Colon (tissue), 2 donors: ENCODE data around the gene USP5.

Experiments used
- FAIRE-seq: peaks from 2 replicates; lab custom pipeline; 2012; peaks lifted over from hg19 to GRCh38; lab: Jason Lieb, UNC
- donor health status: control.
- donor health status: control.

The USP5 gene, protein sequence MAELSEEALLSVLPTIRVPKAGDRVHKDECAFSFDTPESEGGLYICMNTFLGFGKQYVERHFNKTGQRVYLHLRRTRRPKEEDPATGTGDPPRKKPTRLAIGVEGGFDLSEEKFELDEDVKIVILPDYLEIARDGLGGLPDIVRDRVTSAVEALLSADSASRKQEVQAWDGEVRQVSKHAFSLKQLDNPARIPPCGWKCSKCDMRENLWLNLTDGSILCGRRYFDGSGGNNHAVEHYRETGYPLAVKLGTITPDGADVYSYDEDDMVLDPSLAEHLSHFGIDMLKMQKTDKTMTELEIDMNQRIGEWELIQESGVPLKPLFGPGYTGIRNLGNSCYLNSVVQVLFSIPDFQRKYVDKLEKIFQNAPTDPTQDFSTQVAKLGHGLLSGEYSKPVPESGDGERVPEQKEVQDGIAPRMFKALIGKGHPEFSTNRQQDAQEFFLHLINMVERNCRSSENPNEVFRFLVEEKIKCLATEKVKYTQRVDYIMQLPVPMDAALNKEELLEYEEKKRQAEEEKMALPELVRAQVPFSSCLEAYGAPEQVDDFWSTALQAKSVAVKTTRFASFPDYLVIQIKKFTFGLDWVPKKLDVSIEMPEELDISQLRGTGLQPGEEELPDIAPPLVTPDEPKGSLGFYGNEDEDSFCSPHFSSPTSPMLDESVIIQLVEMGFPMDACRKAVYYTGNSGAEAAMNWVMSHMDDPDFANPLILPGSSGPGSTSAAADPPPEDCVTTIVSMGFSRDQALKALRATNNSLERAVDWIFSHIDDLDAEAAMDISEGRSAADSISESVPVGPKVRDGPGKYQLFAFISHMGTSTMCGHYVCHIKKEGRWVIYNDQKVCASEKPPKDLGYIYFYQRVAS

DNA sequence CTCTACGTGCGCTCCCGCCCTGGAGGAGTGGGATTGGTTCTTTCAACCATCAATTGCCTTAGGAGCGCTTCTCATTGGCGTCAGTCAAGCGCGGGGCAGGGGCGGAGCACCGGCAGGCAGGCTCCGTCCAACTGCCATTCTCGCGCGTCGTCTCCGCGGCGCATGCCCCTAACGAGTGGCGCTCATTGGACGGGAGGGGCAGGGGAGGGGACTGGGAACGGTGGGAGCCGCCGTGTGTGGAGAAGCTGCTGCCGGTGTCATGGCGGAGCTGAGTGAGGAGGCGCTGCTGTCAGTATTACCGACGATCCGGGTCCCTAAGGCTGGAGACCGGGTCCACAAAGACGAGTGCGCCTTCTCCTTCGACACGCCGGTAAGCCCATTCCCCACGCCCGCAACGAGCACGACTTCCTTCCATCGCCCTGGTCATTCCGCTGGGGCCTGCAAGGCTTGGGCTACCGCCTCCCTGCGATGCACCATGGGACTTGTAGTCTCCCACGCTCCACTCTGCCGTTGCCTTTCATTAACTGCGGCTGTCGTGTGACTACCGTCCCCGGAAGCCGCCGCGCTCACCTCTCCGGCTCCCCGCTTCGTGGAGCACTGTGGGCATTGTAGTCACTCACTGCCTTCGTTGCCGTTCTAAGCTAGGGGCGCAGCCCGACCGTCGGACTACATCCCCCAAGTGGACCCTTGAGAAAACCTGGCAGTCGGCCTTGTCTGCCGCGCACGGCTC lies at the start of gene USP5:
TSS of gene USP5 (plus strand) at position 230 of the 730 bp plus-strand sequence. CDS start at position 260, 30 bp downstream.
- FAIRE-seq, result peak; percentile 83

DNA sequence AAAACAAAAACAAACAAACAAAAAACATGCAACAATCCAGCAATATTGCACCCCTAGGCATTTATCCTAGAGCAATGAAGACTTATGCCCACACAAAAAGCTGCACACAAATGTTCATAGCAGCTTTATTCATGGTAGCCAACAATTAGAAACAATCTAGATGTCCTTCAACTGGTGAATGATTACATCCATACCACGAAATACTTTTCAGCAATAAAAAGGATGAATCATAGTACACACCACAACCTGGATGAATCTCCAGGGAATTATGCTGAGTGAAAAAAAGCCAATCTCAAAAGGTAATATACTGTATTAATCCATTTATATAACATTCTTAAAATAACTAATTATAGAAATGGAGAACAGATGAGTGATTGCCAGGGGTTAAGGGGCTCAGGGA lies 44.8 kb upstream of the USP5 start:
- no peak for FAIRE-seq

DNA sequence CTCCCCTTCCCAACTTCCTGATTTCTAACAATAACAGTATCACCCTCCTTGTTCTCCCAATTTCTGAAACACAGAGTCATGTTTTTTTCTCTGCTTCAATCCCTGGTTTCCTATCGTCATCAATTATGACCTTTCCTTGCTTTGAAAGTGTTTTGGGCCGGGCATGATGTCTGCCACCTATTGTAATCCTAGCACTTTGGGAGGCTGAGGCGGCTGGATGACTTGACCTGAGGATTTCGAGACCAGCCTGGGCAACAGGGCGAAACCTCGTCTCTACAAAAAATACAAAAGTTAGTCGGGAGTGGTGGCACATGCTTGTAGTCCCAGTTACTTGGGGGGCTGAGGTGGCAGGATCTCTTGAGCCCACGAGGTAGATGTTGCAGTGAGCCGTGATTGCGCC lies 42.9 kb upstream of the USP5 start:
- FAIRE-seq, result no peak

DNA sequence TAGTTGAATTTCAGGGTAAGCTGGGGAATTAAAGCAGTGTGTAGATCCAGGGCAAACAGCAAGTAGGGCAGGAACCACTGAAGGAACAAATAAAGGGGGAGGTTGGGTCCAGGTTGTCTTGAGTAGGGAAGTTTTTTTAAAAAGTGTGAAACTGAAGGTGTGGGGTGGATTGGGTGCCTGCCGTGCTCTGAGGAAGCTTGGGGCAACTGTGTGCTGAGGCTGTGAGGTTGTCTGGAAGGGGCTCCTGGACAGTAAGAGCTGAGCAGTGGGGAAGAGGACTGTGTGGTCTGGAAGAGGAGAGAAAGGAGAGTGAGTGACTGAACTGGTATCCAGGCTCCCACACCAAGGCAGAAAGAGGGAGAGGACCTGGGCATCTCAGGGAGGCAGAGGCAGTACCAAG lies 41.2 kb upstream of the USP5 start:
- FAIRE-seq, result no peak

DNA sequence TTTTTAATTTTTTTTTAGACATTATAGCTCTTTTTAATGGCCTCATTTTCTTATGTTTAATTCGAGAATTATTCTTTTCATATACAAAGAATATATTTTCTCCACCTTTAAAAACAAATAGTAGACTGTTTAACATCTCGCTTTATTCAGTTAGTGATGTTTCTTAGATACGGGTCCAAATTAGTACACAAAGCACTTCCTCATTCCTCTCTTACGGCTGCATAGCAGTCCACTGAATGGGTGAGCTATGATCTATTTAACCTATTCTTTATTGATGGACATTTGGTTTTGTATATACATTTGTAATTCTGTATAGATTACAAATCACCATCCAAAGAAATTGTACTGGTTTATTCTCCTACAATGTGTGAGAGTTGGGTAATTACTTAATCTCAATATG lies 38.6 kb upstream of the USP5 start:
- FAIRE-seq, result no peak

DNA sequence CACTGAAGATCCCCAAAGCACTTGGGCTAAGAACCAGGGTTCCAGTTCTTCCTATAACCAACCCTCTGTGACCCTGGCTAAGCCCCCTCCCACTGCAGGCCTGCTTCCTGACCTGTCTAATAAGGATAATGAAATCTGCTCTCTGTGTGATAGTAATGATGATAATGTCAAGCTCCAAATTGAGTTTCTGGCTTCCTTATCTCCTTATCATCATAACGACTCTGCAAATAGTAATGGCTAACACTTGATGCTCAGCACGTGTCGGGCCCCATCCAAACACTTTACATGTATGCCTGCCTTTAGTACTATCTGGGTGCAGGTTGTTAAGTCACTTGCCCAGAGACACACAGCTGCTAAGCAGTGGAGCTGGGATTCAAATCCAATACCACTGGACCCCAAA lies 35.4 kb upstream of the USP5 start:
- no peak for FAIRE-seq

DNA sequence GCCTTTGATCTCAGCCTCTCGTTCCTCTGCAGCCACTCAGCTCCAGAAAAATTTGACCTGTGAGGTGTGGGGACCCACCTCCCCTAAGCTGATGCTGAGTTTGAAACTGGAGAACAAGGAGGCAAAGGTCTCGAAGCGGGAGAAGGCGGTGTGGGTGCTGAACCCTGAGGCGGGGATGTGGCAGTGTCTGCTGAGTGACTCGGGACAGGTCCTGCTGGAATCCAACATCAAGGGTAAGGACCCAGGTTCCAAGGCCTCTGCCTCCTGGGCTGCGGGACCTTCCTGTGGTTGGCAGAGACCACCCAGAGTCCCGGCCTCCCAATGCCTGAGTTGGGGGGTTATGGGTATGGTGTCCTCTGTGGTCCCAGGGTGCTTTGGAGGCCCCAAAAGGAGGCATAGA lies 34.9 kb upstream of the USP5 start:
- no peak for FAIRE-seq

DNA sequence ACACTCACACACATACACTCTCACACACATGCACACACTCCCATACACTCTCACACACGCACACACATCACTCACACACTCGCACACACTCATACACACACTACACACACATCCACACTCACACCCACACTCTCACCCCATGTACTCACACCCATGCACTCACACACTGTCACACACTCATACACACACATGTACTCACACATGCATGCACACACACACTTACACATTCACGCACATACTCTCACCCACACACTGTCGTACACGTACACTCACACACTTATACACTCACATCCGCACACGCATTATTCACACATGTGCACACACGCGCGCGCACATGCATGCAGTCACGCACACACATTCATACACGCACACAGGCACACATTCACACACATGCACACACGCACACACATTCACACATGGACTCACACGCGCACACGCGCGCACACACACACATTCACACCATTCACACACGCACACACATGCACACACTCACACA lies 34.2 kb upstream of the USP5 start:
- FAIRE-seq, result no peak

DNA sequence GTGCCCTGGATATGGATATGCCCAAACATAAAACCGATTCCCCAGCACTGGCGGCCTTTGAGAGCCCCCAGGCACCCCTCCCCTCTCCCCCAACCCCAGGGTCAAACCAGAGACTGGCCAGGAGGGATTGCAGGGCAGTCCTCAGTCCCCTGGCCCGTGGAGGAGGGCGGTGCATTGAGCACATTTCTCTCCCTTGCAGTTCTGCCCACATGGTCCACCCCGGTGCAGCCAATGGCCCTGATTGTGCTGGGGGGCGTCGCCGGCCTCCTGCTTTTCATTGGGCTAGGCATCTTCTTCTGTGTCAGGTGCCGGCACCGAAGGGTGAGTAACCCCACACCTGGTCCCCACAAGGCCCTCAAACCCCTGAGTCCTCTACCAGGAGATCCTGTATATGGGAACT lies 33.7 kb upstream of the USP5 start:
- no peak for FAIRE-seq

DNA sequence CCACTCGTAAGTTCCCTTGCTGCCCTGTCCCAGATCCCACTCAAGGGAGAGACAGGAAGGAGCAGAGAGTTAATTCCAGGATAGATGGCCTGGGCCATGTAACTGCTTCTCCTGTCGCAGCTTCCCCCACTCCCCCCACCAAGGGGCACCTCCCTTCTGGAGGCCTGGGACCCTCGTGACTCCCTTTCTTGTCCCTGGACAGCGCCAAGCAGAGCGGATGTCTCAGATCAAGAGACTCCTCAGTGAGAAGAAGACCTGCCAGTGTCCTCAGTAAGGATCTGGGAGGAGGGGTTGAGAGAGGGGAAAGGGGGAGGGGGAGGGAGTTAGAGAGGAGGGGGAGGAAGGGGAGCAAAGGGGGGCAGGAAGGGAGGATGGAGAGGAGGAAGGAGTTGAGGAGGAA lies 33.3 kb upstream of the USP5 start:
- no peak for FAIRE-seq

DNA sequence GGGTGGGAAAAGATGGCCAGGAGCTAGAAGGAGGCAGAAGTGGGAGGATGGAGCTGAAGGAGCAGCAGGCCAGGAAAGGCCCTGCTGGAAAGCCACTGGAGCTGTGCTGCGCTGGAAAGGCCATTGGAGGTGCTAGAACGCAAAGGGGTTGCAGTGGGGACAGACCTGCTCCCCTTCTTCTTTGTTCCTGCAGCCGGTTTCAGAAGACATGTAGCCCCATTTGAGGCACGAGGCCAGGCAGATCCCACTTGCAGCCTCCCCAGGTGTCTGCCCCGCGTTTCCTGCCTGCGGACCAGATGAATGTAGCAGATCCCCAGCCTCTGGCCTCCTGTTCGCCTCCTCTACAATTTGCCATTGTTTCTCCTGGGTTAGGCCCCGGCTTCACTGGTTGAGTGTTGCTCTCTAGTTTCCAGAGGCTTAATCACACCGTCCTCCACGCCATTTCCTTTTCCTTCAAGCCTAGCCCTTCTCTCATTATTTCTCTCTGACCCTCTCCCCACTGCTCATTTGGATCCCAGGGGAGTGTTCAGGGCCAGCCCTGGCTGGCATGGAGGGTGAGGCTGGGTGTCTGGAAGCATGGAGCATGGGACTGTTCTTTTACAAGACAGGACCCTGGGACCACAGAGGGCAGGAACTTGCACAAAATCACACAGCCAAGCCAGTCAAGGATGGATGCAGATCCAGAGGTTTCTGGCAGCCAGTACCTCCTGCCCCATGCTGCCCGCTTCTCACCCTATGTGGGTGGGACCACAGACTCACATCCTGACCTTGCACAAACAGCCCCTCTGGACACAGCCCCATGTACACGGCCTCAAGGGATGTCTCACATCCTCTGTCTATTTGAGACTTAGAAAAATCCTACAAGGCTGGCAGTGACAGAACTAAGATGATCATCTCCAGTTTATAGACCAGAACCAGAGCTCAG lies 32.6 kb upstream of the USP5 start:
- FAIRE-seq, result no peak

DNA sequence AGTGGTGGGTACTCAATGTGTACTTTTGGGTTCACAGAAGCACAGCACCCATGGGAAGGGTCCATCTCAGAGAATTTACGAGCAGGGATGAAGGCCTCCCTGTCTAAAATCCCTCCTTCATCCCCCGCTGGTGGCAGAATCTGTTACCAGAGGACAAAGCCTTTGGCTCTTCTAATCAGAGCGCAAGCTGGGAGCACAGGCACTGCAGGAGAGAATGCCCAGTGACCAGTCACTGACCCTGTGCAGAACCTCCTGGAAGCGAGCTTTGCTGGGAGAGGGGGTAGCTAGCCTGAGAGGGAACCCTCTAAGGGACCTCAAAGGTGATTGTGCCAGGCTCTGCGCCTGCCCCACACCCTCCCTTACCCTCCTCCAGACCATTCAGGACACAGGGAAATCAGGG lies 31.8 kb upstream of the USP5 start:
- no peak for FAIRE-seq

DNA sequence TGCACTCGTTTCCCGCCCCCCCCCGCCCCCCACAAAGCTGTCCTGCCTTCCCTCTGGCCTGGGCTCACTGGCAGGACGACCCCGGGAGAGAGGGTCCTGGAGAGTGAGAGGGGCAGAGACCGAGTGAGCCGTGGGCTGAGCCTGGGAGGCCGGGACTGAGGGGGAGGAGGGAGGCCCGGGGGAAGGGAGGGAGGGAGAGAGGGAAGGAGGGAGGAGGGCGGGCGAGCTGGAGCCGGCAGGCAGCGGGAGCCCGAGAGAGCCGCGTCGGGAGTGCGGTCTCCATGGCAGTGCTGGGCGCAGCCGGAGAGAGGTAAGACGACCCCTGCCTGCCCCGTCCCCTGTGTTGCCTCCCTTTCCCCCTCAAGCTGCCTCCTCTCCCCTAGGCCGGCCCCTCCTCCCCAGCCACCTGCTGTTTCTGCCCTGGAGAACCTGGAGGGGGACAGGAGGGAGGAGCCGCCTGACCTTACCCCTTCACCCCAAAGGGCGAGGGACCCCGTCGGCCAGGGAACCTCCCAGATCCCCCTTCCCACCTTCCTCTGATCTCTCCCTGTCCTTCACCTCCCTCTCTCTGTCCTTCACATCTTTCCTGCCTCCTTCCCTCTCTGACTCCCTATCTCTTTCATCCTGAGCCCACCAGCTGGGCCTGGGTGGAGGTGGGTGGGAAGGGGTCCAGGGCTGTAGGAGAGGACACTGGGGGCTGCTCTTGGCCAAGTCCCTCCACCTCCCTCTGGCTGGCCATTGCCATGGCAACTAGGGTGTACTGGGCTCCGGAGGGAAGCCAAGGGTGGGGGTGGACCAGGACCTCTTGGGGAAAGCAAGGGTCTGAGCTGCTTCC lies 30.1 kb upstream of the USP5 start, which contains the start of gene GPR162:
TSS of gene GPR162 (plus strand) at position 231 of the 835 bp plus-strand sequence. CDS start 2,078 bp downstream, outside the sequence.
- no peak for FAIRE-seq

DNA sequence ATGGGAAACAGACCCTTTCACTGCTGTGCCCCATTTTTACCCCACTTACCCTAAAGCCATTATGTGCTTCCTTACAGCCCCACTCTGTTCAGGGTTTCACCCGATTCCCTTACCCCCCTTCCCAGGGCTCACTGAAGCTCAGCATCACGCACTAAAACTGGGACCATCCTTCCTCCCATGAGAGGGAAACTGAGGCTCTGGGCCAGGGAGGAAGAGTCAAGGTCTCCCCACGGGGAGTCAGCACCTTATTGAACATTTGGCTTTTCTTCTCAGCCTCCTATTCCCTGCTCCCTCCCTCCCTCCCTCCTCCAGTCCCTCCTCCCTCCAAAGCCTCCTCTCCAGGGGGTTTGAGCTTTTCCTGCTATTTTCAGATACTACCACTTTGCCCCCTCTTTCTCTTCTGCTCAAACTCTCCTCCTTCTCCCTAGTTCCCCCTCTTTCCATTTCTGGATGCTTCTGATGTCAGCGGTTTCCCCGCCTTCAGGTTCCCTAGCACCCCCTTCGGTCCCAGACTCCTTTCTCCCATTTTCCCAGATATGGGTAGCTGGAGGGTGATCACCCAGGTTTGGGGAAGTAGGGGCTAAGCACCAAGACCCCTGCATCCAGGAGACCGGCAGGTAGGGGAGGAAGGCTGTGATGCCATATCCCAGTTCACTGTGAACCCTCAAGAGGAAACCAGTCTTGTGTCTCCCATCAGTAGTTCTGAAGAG lies 29.4 kb upstream of the USP5 start:
- no peak for FAIRE-seq

DNA sequence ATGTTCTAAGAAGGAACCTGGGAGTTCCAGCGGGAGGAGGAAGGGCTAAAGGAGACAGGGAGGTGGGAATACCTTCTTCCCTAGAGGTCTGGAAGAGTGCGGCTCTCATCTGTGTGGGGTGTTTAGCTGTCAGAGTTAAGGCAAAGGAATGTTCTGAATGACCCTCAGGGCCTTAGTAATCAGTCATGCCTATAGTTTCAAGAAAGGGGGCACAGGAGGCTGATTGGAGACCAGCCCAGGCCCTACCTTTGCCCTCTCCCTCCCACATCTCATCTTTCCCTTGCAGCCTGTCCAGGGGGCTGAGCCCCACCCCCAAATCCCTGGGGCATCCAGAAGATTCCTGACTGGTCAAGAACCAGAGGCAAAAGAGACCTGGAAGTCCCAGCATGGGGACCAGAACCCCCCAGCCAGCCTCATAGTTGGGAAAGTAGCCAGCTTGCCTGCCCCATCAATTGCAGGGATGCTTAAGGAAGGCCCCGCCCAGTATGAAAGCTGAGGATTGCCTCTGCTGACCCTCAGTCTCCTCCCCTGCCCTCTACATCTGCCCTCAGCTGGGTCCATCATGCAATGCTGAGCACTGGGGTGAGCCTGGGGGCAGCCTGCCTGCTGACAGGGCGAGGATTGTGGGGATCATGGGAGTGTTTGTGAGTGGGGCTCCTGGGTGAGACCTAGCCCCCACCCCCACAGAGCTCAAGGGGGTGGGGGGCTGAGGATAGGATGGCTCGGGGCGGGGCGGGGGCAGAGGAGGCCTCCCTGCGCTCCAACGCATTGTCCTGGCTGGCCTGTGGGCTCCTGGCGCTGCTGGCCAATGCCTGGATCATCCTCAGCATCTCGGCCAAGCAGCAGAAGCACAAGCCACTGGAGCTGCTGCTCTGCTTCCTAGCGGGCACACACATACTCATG lies 28.5 kb upstream of the USP5 start:
- FAIRE-seq, result no peak

DNA sequence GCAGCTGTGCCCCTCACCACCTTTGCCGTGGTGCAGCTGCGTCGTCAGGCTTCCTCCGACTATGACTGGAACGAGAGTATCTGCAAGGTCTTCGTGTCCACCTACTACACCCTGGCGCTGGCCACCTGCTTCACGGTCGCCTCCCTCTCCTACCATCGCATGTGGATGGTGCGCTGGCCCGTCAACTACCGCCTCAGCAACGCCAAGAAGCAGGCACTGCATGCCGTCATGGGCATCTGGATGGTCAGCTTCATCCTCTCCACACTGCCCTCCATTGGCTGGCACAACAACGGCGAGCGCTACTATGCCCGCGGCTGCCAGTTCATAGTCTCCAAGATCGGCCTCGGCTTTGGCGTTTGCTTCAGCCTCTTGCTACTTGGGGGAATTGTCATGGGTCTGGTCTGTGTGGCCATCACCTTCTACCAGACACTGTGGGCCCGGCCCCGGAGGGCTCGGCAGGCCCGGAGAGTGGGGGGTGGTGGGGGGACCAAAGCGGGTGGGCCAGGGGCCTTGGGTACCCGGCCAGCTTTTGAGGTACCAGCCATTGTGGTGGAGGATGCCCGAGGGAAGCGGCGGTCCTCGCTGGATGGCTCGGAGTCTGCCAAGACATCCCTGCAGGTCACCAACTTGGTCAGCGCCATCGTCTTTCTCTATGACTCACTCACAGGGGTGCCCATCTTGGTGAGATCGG lies 27.7 kb upstream of the USP5 start:
- no peak for FAIRE-seq

DNA sequence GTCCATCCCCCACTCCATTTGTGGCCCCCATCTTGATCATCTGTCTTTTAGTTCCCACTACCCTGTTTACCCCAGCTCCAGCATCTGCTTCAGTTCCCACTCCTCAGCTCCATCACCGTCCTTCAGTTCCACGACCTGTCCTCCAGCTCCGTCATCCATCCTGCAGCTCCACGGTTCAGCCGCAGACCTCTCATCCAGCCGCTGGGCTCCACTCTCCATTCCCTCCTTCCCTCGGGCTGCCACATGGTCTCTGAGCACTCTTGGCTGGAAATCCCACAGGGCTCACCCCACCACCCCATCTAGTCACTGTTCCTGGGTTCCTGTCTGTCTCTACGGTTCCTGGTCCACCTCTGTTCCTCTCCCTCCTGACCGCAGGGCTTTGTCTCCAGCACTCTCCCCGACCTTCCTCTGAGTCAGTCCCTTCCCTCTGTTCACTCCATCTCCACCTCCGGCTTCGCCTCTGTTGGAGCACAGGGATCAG lies 27.0 kb upstream of the USP5 start:
- FAIRE-seq, result no peak
